Coronary artery (tissue), 2 donors: Measurements from ENCODE around the gene PRUNE2.

Experiments
- DNase-seq: peaks from one replicate; pipeline ENCODE4 v3.0.0-alpha.2; 2017; ENCODE audit warnings: low spot score
- H3K27ac ChIP-seq, 2 donors: fragments of 200-600 bp; sonication (generic); one replicate each; pipeline ENCODE4 v1.5.1; 2016 to 2019
- H3K4me3 ChIP-seq: fragments of 200-600 bp; sonication (generic); 2 replicates; pipeline ENCODE4 v1.5.1; 2016; ENCODE audit warnings: mild to moderate bottlenecking, moderate library complexity
- CTCF ChIP-seq: fragments of 200-600 bp; sonication (generic); IDR thresholded peaks from one replicate; pipeline ENCODE4 v1.5.1; 2019; ENCODE audit warnings: antibody characterized with exemption

PRUNE2 gene

GRCh38 chr9:76803762-76804161, 102.2 kb downstream of the PRUNE2 start:
- DNase-seq: no peak
- no peak for TF ChIP-seq CTCF
- Histone ChIP-seq H3K4me3 (no peak overlapping the region), H3K27ac (no peak overlapping the region)

GRCh38 chr9:76803083-76803482, 102.8 kb downstream of the PRUNE2 start:
- no peak for DNase-seq
- no peak for TF ChIP-seq CTCF
- Histone ChIP-seq H3K4me3 (no peak overlapping the region), H3K27ac (no peak overlapping the region)

- TF ChIP-seq CTCF: no peak
- no peak for DNase-seq
- no peak overlapping the region for H3K27ac ChIP-seq
- no peak overlapping the region for H3K4me3 ChIP-seq
Observed at GRCh38 chr9:76800901-76801300, 105.0 kb downstream of the PRUNE2 start.

GRCh38 chr9:76799473-76799872, 106.4 kb downstream of the PRUNE2 start:
- no peak for TF ChIP-seq CTCF
- H3K4me3 ChIP-seq: no peak overlapping the region
- no peak for DNase-seq
- no peak overlapping the region for H3K27ac ChIP-seq

GRCh38 chr9:76798527-76798926, 107.4 kb downstream of the PRUNE2 start:
- H3K27ac ChIP-seq: no peak overlapping the region
- TF ChIP-seq CTCF: no peak
- DNase-seq: no peak
- no peak overlapping the region for H3K4me3 ChIP-seq

GRCh38 chr9:76796296-76796695, 109.6 kb downstream of the PRUNE2 start:
- Histone ChIP-seq H3K27ac (no peak overlapping the region), H3K4me3 (no peak overlapping the region)
- no peak for DNase-seq
- no peak for TF ChIP-seq CTCF

GRCh38 chr9:76793784-76794431, 112.0 kb downstream of the PRUNE2 start:
- Histone ChIP-seq H3K4me3 (no peak overlapping the region), H3K27ac (no peak overlapping the region)
- TF ChIP-seq CTCF: no peak
- DNase-seq: no peak
